GM21381 (cell line): ENCODE data around the gene USP3.

Experiments
- ATAC-seq: cut with Tn5 transposase; IDR thresholded peaks from one replicate; pipeline ENCODE4 v1.9.1; 2021; ENCODE audit warnings: mild to moderate bottlenecking, moderate library complexity; ENCODE audit not compliant: unreplicated experiment

Gene USP3

DNA sequence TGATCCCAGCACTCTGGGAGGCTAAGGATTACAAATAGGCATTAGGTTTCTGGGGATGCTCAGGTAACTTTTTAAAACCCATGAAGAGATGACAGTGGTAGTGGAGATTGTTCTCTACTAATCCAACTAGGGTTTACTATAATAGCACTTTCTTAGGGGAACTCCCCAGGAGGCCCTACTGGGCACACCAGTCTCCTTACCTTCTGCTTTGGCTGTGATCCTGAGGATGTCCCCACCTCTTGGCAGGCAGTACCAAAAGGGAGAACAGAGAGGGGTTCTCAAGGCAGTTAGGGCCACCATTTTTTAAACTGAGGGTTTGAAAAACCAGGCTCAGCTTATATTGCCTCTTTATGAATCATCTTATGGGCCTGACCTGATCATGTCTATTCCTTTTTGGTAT, 77.8 kb downstream of the USP3 start:
- ATAC-seq, result no peak

DNA sequence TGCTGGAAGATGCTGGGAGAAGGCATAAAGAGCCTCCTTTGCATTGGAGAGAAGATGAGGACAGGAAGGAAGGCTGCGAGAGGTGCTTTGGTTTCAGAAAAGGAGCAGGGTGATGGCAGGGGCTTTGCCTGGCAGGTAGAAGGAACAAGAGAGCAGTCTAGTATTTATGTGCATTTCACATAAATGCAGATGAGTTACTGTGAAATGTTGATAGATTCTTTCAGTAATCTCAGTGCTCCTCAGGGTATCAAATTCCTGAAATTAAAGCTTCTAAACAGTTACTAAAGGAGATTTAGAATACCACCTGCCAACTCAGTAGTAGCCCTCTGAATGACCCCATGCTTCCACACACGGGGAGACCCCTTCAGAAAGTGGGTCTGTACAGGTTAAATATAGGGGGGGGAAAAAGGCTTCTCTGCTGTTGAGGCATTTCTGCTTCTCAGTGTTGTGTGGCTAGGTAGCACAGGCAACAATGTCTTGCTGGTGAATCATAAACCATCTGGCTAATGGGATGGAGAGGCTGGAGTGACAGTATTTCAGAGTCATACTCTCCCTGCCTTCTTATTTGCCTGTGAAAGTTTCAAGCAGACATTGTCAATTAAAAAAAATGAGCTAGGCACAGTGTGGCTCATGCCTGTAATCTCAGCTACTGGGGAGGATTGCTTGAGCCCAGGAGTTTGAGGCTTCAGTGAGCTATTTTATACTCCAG, 78.5 kb downstream of the USP3 start:
- ATAC-seq, result no peak

DNA sequence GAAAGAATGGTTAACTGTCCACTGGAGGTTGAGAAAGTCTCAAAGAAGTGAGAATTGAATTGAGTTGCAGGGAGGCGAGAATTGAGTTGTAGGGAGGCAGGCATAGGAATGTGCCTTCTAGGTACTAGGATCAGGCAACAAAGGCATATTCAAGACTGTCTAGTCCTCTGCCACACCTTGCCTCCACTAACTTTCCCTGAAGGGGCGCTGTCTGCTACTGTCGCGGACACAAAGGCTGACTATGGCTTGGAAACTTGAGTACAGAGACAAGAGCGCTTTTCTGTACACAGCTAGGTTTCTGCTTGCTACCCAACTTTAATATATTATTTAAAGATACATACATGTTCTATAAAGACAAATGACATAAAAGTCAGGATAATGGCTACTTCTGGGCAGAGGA, 82.4 kb downstream of the USP3 start:
- no peak for ATAC-seq

DNA sequence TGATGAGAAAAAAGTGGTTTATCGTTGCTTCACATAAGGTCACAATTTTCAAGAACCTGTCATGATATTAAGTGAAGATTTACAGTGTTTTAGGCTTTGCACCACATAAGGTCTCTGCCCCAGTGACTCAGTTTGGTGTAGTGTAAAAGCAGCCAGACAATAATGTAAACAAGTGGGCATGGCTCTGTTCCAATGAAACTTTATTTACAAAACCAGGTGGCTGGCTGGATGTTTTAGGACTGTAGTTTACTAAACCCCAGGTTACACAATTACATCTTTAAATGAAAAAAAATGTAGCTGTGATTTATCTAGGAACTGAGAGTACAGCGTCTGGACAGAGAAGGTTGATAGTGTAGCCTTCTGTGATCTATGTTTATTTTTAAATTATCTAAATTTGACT, 83.1 kb downstream of the USP3 start:
- ATAC-seq, result no peak

DNA sequence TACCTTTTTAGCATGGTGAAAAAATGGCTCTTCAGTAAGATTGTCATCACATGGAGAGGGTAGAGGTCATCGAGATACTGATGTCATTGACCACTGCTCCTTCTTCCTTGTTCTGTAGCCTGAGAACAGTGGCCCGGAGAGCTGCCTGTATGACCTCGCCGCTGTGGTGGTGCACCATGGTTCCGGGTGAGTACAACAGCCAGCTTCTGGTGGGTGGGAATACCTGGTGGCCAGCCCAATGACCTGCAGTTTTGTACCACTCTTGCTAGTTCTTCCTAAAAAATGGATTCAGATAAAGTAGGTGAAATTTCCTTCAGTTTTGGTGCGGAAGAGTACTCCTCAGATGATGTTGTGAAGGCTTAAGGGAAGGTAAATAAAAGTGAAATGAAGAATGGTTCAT, 84.4 kb downstream of the USP3 start:
- ATAC-seq, result no peak

DNA sequence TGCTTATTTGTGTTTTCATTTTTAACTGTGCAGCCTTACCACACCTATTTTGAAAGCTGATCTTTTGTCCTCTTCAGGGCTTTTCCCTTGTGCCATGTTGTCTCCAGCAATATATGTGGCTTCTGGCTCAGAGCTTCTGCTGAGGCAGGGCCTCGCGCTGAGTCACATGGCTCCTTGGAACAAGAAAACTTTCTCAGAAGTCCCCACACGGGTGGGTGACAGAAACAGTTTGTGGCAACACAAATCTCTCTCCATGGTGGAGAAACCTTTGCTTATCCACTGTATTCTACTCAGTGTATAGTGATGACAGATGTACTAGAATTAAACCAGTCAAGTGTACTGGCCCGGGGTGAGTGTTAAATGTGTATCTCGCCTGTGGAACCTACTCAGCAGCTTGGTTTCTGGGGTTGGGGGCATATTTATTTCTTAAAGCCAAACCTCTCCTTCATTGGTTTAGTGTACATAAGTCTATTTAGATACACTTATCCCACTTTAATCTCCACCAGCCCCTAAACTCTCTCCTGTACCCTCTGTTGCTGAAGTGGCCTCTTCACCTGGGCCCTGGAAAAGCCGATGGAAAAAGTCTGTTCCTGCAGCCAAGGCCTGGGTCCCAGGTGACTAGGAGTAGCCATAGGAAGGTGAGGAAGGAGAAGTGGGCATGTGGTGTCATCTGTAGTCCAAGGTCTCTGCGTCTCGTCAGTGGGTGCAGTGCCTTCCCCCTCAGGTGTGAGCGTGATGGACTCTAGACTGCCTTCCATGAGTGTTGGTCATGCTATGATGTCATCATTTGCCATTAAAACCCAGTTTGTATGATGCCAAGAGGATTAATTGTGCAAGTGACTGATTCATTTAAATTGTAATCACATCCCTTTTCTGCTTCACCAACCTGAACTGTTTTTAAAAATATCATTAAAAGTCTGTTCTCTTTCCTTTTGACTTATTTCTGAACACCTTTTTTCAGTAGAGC, 89.6 kb downstream of the USP3 start:
- no peak for ATAC-seq

DNA sequence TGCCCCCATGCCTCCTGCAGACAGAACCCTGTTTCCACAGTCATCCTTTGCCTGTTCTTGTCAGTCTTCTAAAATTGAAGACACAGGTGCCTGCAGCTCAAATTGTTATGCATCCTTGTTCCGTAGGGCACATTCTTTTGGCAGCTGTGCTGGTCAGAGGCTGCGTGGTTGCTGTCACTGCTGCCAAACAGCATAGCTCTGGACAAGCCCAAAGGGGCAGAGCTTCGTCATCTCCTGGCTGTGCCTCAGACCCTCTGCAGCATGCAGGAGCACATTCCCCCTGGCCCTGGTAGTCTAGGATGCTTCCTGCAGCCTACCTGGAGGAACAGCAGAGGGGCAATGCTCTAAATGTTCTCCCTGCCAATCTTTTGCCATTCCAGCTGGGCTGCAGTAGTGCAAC, 90.7 kb downstream of the USP3 start:
- no peak for ATAC-seq

DNA sequence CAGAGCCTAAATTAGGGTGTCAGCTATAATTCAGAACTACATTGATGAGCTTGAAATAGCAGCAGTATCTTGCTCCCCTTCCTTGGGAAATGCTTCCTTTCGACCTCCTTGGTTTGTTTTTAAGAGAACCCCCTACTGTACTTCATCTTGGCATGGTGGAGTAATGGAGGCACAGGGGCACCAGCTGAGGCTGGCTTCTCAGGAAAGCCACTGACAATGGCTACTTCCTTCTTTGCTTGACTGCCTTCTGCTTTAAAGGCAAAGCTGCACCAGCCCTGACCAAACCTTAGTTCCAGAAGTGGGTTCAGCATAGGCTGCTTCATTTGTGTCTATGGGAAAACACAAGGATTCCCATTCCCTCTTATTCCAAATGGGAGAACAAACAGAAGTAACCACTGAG, 91.3 kb downstream of the USP3 start:
- no peak for ATAC-seq

DNA sequence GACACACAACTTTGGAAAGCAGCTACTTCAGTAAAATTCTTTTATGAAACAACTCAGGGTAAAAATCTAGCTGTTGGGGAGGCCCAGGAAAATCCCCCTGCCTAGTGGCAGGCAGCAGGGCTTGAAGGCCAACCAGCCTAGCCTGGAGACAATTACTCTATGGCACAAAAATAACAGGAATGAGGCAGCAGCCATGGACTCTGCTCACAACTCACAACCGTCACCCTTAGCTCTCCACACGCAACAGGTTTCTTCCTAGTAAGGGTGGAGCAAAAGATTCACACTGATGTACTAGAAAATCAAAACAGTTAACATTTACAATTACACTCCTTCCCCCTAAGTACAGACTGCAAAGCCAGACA, 92.3 kb downstream of the USP3 start:
- no peak for ATAC-seq

DNA sequence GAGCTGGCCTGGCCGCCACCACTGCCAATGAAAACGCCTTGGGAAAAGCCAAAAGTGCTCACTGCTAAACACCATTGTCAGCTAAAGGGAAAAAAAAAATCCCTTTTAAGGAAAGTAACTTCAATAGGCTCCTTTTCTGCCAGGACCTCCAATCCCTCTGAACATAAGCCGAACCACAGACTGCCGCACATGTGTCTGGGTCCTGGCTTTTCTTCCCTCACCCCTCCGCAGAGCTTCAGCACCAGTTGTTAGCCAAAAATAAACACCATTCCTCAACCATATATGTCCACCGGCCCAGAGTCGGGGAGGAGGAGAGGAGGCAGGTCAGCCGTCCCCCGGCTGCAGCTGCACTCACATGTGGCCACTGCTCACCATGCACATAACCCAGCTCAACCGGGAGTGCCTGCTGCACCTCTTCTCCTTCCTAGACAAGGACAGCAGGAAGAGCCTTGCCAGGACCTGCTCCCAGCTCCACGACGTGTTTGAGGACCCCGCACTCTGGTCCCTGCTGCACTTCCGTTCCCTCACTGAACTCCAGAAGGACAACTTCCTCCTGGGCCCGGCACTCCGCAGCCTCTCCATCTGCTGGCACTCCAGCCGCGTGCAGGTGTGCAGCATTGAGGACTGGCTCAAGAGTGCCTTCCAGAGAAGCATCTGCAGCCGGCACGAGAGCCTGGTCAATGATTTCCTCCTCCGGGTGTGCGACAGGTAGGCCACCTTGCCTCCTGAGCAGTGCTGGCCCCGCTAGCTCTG, 92.8 kb downstream of the USP3 start, which contains the start of gene FBXL22:
TSS of gene FBXL22 (plus strand) at position 350 of the 753 bp plus-strand sequence. CDS start at position 356, 6 bp downstream.
- no peak for ATAC-seq

DNA sequence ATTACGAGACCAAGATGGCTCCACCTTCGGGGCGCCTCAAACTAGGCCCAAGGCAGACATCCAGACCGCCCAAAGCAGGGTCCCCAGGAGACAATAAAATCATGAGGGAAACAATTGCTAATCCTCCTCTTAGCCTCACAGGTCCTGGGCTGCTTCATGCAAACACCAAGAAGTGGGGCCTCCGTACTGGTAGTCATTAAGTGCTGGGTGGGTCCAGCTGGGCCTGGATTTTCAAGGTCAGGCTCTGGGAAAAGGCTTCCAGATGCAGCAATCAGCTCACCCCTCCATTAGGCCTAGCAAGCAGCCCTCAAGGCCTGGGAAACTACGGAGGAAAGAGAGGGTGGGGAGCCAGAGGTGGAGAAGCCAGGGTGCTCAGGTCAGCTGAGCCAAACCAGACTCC, 93.4 kb downstream of the USP3 start:
- ATAC-seq, result no peak

DNA sequence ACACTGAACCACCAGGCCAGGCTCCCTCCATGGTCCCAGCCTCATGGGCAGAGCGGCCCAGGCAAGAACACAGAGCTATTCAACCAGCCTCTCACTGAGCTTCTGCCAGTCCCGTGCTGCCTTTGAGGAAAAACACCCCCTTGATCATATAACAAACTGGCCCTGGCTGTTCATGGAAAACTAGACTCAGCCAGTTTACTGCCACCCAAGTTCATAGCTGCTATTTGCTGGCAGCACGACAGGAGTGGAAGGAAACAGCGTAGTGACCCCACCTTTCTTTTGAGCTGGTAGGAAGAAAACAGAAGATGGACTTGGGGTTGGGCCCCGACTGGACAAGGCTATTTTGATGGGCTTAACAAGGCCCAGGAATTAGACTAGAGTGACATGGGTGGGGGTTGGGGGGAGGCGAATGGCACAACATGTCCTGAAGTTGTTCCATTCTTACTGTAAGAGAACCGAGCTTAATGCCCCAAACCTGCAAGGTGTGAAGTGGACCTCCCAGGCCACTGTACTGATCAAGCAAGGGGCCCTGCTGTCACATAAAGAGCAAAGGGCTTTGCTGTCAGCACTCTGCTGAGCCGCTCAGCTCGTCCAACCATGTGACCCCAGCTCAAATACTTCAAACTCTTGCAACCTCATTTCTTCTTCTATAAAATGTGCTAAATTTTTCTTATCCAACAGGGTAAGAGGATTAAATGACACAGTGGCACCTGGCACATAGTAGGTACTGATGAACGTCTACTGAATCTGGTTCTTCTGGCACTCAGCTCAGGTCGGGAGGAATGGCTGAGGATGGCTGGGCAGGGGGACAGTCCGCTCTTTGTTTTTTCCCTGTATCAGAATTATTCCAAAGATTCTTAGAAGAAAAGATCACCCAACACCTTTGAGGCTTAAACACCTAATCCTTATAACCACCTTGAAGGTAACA, 94.3 kb downstream of the USP3 start:
- ATAC-seq, result no peak

DNA sequence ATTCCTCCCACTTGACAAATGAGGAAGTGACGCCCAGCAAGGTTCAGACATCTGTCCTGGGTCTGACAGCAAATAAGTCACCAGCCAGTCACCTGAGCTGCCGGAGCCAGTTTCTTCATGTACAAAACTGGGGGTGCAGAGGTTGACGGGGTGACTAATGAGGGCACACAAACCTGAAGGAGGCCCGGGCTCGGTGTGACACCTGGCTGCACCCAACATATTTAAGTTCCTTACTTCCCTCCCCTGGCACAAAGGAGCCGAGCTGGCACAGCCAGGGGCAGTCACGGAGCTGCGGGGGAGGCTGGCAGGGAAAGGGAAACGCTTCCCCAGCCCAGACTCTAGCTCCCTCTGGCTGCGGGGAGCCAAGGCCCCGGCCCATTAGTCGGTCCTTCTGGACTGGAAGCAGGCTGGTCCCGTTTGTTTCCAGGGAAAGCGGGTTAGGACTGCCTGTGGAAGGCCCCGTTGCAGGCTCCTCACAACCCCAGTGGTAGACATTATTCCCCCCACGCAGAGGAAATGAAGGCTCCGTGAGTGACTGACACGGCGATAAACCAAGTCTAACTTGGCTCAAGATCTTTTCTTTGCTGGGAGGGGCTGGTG, 95.1 kb downstream of the USP3 start:
- ATAC-seq, result no peak

DNA sequence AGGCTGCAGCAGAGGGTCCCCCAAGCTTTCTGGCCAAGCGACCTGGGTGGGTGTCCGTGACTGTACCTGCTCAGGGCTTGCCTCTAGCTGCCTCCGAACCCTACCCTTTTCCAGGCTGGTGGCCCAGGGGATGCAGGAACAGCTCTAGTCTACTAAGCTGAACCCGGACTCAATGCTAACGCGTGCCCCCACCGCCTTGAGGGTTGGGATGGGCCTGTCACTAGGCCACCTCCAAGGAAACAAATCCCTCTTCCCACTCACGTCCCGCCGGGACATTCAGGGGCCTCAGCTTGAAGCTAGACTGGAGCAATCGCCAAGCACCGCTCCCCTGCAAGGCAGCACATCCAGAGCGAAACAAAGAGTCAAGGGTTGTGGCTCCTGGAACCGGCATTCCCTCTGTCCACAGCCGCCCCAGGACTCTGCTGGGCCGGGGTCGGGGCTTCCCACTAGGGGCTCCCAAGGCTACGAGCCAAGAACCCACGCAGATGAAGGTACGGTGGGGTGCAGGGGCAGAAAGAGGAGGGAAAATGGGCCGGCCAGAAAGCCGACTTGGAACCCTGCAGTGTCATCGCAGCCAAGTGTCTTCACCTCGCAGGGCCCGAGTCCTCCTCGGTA, 95.7 kb downstream of the USP3 start:
- ATAC-seq, result peak; percentile 3

DNA sequence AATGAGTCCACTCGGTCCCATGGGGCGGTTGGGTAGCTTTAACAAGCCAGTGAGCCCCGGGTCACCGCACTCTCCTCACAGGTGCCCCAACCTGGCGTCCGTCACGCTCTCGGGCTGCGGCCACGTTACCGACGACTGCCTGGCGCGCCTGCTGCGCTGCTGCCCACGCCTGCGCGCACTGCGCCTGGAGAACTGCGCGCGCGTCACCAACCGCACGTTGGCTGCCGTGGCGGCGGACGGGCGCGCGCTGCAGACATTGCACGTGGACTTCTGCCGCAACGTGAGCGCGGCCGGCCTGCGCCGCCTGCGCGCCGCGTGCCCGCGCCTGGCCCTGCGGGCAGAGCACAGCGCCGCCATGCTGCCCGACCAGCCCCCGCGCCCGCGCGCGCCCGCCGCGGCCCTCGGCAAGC, 96.2 kb downstream of the USP3 start:
- peak; percentile 80 for ATAC-seq

DNA sequence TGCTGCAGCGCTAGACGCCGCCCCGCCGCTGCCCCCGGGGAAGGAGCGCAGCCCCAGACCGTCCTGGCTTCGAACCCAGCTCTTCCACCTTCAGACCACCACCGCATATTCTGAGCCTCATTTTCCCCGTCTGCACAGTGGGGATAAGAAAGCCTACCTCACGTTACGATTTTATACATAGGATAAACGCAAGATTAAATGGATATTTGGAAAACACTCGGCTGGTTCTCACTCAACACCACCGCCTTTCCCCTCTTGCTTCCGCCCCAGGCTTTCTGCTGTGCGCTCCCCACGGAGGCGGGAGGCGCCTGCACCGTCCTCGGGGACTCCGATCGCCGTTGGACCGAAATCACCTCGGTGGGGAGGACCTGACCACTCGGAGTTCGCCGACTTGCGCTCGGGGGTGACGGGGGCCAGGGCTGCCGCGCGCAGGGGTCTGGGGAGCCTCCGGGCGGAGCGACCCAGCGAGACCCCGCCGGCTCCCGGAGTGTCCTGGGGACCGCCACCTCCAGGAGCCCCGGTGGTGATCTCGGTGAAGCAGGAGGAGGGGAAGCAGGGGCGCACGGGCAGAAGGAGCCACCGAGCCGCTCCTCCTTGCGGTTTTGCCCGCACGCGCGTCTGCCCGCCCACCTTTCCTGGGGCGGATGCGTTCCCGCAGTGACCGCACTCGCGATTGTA, 96.8 kb downstream of the USP3 start:
- peak; percentile 9 for ATAC-seq

DNA sequence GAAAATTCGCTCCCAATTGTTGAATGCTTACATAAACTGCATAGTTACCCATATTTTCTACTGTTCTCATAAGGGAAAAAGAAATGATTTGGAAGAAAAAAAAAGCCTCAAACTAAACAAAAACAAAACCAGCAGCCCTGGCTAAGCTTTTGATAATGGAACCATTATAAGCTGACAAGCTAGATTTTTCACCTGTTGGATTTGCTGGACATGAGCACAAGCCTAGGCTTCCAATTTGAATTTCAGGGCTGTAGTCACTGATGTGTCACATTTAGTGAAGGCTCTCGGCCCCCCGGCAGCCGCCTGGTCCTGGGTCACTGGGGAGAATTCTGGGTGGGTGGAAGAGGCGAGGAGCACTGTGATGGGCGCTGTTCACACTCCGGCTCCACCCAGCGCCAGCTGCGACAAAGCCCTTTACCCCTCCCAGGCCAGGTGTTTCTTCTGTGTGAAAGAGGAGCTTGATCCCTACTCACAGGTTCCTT, 97.4 kb downstream of the USP3 start:
- no peak for ATAC-seq

DNA sequence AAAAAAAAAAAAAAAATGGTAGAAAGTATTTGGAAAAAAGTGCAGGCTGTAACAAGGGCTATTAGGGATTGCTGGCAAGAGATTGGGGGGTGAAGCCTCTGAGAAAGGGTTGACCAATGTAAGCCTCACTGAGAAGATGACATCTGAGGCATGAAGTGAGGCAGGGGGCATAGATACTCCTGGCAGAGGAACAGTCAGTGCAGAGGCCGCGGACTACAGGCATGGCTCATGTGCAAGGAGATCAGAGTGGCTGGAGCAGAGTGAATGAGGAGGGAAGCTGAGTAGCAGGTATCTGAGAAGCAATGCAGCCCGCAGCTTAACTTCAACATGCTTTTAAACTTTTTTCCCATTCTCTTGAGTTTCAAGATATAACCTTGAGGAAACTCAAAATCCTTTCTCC, 98.2 kb downstream of the USP3 start:
- no peak for ATAC-seq

DNA sequence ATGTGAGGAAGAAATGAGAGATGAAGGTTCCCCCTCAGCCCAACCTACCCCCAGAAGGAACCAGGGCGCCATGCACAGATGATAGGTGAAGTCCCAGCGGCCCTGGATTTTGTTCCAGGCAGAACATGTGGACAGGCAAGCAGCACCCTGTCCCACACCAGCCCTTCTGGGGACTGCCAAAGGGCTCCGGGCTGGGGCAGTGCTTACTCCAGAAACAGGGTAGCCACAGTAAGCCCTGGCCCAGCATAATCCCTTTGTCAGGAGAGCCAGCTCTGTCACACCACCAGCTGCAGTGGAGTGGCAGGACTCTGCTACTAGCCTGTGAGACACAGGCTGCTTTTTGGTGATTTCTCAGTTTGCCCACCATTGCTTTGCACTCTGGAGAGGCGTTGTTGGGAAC, 99.1 kb downstream of the USP3 start:
- no peak for ATAC-seq
